Neural cell (in vitro differentiated cells): ENCODE results near the gene KIF21B.

ENCODE experiments used
- CTCF ChIP-seq: fragments of 450-650 bp; IDR thresholded peaks from 2 replicates; pipeline ENCODE4 v1.5.1; 2014; ENCODE audit warnings: antibody characterized with exemption, mild to moderate bottlenecking, moderate library complexity; ENCODE audit not compliant: poor library complexity, severe bottlenecking
- EP300 ChIP-seq: fragments of 450-650 bp; conservative IDR thresholded peaks from 2 replicates; pipeline ENCODE4 v1.6.1; 2014; ENCODE audit warnings: antibody characterized with exemption, mild to moderate bottlenecking, moderate library complexity; ENCODE audit not compliant: poor library complexity, severe bottlenecking
- EZH2 ChIP-seq: fragments of 200-600, 300-800 bp; shearing (Covaris generic), sonication (generic); IDR thresholded peaks from 2 replicates; pipeline ENCODE4 v1.6.1; 2014; ENCODE audit warnings: antibody characterized with exemption, low read length, borderline replicate concordance, mild to moderate bottlenecking; ENCODE audit not compliant: insufficient read depth, poor library complexity, severe bottlenecking
- POLR2AphosphoS5 ChIP-seq: IDR thresholded peaks from 2 replicates; pipeline ENCODE4 v1.6.1; 2012
- RAD21 ChIP-seq: fragments of 450-650 bp; conservative IDR thresholded peaks from 2 replicates; pipeline ENCODE4 v1.6.1; 2014; ENCODE audit warnings: antibody characterized with exemption, mild to moderate bottlenecking, moderate library complexity
- REST ChIP-seq: IDR thresholded peaks from 2 replicates; pipeline ENCODE4 v1.6.1; 2012; ENCODE audit warnings: borderline replicate concordance

DNA sequence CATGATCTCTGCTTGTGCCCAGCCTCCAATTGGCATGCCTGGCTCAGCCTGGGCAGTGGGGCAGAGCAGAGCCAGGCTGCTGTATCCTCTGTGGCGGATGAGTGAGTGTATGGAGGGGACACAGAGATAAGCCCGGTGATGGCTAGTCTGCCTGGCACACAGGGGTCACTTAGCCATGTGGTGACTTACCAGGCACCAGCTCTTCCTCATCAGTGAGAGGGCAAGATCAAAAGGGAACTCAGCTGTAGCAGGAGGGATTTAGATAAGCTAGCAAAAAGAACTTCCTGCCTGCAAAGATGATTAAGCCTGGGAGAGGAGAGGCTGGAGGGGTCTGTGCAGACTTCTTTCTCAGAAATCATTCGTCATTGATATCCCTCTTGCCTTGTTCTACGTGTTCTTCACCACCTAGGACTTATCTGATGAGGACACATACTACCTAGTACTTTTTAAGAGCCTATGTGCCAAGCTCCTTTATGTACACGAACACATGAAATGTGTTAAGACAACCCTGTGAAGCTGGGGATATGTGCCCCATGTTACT, 7.9 kb downstream of the KIF21B start:
- no peak for TF ChIP-seq CTCF
- no peak for TF ChIP-seq EP300
- no peak for TF ChIP-seq EZH2
- no peak for TF ChIP-seq RAD21
- no peak for TF ChIP-seq REST
- no peak for TF ChIP-seq POLR2AphosphoS5
